Epithelial cell of proximal tubule (primary cell): ENCODE results near the gene PCK1. TPM values are rescaled to one million over a fixed set of nuclear protein-coding genes. Genes with fewer than 3 reads are reported as not detected.

Experiments
- DNase-seq: peaks from one replicate; pipeline ENCODE4 v3.0.0-alpha.2; 2011; ENCODE audit warnings: low read depth
- H3K4me3 ChIP-seq: 2 replicates; pipeline ENCODE4 v1.5.1; 2011; ENCODE audit warnings: low read depth, mild to moderate bottlenecking, low read length
- total RNA-seq: library from RNA; depleted of rRNA; stranded (reverse); fragments of >200 nt; gene quantifications from 2 replicates; pipeline ENCODE4 v1.2.3, GENCODE V29; 2015
- TF ChIP-seq, protein P1 (sequence below): conservative IDR thresholded peaks from 2 replicates; pipeline ENCODE4 v1.5.1; 2012; ENCODE audit warnings: low read depth, mild to moderate bottlenecking, low read length

The PCK1 gene
- total RNA-seq, 1 donor from 2014 or later = not detected

DNA sequence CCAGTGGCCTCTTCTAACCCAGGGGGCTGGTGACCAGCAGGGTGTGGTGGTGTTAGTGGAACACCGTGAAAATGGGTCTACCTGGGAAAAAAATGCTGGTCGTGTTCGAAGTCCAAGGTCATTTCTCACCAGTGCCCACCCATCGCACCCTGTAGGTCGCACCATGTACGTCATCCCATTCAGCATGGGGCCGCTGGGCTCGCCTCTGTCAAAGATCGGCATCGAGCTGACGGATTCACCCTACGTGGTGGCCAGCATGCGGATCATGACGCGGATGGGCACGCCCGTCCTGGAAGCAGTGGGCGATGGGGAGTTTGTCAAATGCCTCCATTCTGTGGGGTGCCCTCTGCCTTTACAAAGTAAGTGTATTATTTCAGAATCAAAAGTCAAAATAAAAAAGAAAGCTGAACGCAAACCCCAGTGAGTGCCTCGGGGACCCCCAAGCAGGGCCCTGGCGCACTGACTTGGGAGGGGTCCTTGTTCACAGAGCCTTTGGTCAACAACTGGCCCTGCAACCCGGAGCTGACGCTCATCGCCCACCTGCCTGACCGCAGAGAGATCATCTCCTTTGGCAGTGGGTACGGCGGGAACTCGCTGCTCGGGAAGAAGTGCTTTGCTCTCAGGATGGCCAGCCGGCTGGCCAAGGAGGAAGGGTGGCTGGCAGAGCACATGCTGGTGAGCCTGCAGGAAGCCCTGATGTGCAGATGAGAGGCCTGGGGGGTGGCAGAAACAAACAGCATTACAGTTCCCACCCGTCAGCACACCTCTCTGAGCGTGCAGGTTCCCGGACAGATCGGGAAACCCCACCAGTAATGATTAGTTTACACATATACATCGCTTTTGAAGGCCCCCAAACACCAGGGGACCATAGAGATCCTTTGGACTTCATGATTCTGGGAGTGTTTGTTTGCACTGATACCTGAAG, 1.9 kb downstream of the PCK1 start:
- TF ChIP-seq, protein P1, sequence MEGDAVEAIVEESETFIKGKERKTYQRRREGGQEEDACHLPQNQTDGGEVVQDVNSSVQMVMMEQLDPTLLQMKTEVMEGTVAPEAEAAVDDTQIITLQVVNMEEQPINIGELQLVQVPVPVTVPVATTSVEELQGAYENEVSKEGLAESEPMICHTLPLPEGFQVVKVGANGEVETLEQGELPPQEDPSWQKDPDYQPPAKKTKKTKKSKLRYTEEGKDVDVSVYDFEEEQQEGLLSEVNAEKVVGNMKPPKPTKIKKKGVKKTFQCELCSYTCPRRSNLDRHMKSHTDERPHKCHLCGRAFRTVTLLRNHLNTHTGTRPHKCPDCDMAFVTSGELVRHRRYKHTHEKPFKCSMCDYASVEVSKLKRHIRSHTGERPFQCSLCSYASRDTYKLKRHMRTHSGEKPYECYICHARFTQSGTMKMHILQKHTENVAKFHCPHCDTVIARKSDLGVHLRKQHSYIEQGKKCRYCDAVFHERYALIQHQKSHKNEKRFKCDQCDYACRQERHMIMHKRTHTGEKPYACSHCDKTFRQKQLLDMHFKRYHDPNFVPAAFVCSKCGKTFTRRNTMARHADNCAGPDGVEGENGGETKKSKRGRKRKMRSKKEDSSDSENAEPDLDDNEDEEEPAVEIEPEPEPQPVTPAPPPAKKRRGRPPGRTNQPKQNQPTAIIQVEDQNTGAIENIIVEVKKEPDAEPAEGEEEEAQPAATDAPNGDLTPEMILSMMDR = no peak
- no peak overlapping the region for H3K4me3 ChIP-seq
- no peak for DNase-seq

DNA sequence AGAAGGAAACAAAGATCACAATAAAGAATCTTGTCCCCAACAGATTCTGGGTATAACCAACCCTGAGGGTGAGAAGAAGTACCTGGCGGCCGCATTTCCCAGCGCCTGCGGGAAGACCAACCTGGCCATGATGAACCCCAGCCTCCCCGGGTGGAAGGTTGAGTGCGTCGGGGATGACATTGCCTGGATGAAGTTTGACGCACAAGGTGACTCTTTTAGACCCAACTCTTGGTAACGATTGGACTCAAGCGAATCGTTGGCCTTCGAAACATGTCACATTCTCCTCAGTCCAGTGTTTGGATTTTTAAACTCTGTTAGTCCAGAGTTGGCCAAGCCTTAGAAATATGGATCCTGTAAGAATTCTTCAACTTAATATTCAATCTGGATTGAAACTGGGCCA, 2.6 kb downstream of the PCK1 start:
- no peak for DNase-seq
- no peak overlapping the region for H3K4me3 ChIP-seq
- TF ChIP-seq, protein P1 = no peak

- no peak overlapping the region for H3K4me3 ChIP-seq
- TF ChIP-seq, protein P1 = no peak
- no peak for DNase-seq
Measured at GRCh38 chr20:57564180-57564802, 3.4 kb downstream of the PCK1 start.

GRCh38 chr20:57564951-57565642, 4.2 kb downstream of the PCK1 start:
- no peak for DNase-seq
- TF ChIP-seq, protein P1 = no peak
- no peak overlapping the region for H3K4me3 ChIP-seq

GRCh38 chr20:57566399-57566798, 5.5 kb downstream of the PCK1 start:
- H3K4me3 ChIP-seq = no peak overlapping the region
- TF ChIP-seq, protein P1 = no peak
- DNase-seq = no peak

- TF ChIP-seq, protein P1 = no peak
- H3K4me3 ChIP-seq = no peak overlapping the region
- DNase-seq = no peak
Measured at GRCh38 chr20:57566803-57567459, 6.0 kb downstream of the PCK1 start.
